Endothelial cell of umbilical vein (primary cell): ENCODE results near the gene PYGO1. TPM values are rescaled to one million over a fixed set of nuclear protein-coding genes. Genes with fewer than 3 reads are reported as not detected.

Source experiments
- Bru-seq: library from RNA; stranded (reverse); fragments of 400-500 nt; gene quantifications from one replicate; lab custom pipeline; 2021; lab: Mats Ljungman, UMichigan
- BruChase-seq, 2 experiments: library from RNA; stranded (reverse); fragments of 400-500 nt; gene quantifications; one replicate each; lab custom pipeline; 2021; lab: Mats Ljungman, UMichigan
- BruUV-seq: library from RNA; stranded (reverse); fragments of 400-500 nt; replicated peaks from 2 replicates; lab custom pipeline; 2021; lab: Mats Ljungman, UMichigan
- CTCF ChIA-PET: fragments of 300-600, 350-600 bp; sonication (Branson Sonifier 250); formaldehyde crosslinking; loops from one replicate; lab custom pipeline; 2021; ENCODE audit warnings: antibody characterized with exemption, inconsistent platforms; lab: Charles Lee
- POLR2A ChIA-PET: fragments of 300-600, 350-600 bp; sonication (Branson Sonifier 250); formaldehyde crosslinking; loops from one replicate; lab custom pipeline; 2021; ENCODE audit warnings: antibody characterized with exemption, inconsistent platforms; lab: Charles Lee
- DNase-seq: peaks from one replicate; pipeline ENCODE4 v3.0.0-alpha.2; 2011; ENCODE audit warnings: low read depth, low spot score
- FAIRE-seq: peaks from 2 replicates; lab custom pipeline; 2011; peaks lifted over from hg19 to GRCh38; lab: Jason Lieb, UNC
- H2AFZ ChIP-seq: 2 replicates; pipeline ENCODE4 v1.6.0; 2012; ENCODE audit warnings: low read depth, low read length, control low read depth, inconsistent platforms
- H3K27ac ChIP-seq: 2 replicates; pipeline ENCODE4 v1.5.1; 2011; ENCODE audit warnings: low read depth, mild to moderate bottlenecking, control low read depth, low read length, moderate library complexity; ENCODE audit not compliant: insufficient read depth
- H3K27me3 ChIP-seq, 2 experiments: 2 replicates each; pipeline versions ENCODE4 v1.6.0 to v1.6.1; 2011; ENCODE audit warnings: low read length in 2 of 2, mixed read lengths in 1 of 2; ENCODE audit not compliant: control insufficient read depth in 2 of 2, insufficient read depth in 2 of 2
- H3K36me3 ChIP-seq, 2 experiments: 2 replicates in 1 of 2; 3 replicates in 1 of 2; pipeline ENCODE4 v1.5.1; 2011; ENCODE audit warnings: low read length in 2 of 2, mild to moderate bottlenecking in 1 of 2, moderate library complexity in 1 of 2; ENCODE audit not compliant: control insufficient read depth in 2 of 2, insufficient read depth in 2 of 2; ENCODE audit errors: extremely low read depth in 1 of 2
- H3K4me1 ChIP-seq: 3 replicates; pipeline ENCODE4 v1.5.1; 2011; ENCODE audit warnings: mild to moderate bottlenecking, low read length; ENCODE audit not compliant: control insufficient read depth, insufficient read depth; ENCODE audit errors: extremely low read depth
- H3K4me2 ChIP-seq: 2 replicates; pipeline ENCODE4 v1.6.1; 2011; ENCODE audit warnings: low read length, control low read depth, mixed read lengths; ENCODE audit not compliant: insufficient read depth
- H3K4me3 ChIP-seq, 3 experiments: fragments of 200-600 bp in 1 of 3; sonication (generic), shearing (Covaris generic) in 1 of 3; replicated peaks in 1 of 3; 2 replicates each; pipeline ENCODE4 v1.5.1; 2011 to 2016; ENCODE audit warnings: control low read depth in 3 of 3, low read length in 3 of 3, mild to moderate bottlenecking in 2 of 3, inconsistent platforms in 1 of 3, low read depth in 1 of 3, moderate library complexity in 1 of 3; ENCODE audit not compliant: insufficient read depth in 1 of 3
- H3K79me2 ChIP-seq: 2 replicates; pipeline ENCODE4 v1.6.0; 2012; ENCODE audit warnings: low read length, inconsistent platforms; ENCODE audit not compliant: control insufficient read depth, insufficient read depth
- H3K9ac ChIP-seq: replicated peaks from 2 replicates; pipeline ENCODE3; 2011; ENCODE audit warnings: low read length, control low read depth; ENCODE audit not compliant: insufficient read depth; ENCODE audit errors: extremely low read depth
- H3K9me1 ChIP-seq: replicated peaks from 3 replicates; pipeline ENCODE4 v1.6.0; 2011; ENCODE audit warnings: mild to moderate bottlenecking, low read length; ENCODE audit not compliant: control insufficient read depth, insufficient read depth; ENCODE audit errors: extremely low read depth
- H3K9me3 ChIP-seq: replicated peaks from 2 replicates; pipeline ENCODE4 v1.5.1; 2012; ENCODE audit warnings: low read length, inconsistent platforms; ENCODE audit not compliant: control insufficient read depth, insufficient read depth
- H4K20me1 ChIP-seq: replicated peaks from 2 replicates; pipeline ENCODE3; 2011; ENCODE audit warnings: mild to moderate bottlenecking, low read length; ENCODE audit not compliant: control insufficient read depth, insufficient read depth; ENCODE audit errors: extremely low read depth
- CTCF ChIP-seq, 2 donors: IDR thresholded peaks; 1 replicate in 1 of 2; 2 replicates in 1 of 2; pipeline ENCODE4 v1.5.1; 2011; ENCODE audit warnings: low read length in 2 of 2, mild to moderate bottlenecking in 2 of 2, moderate library complexity in 2 of 2, control low read depth in 1 of 2, inconsistent platforms in 1 of 2, low read depth in 1 of 2; ENCODE audit not compliant: insufficient read depth in 1 of 2; ENCODE audit errors: extremely low read depth in 1 of 2
- FOS ChIP-seq: IDR thresholded peaks from 2 replicates; pipeline ENCODE4 v1.6.1; 2011; ENCODE audit warnings: mild to moderate bottlenecking, low read length, moderate library complexity, borderline replicate concordance; ENCODE audit not compliant: insufficient read depth
- MAX ChIP-seq: IDR thresholded peaks from 2 replicates; pipeline ENCODE4 v1.6.1; 2011; ENCODE audit not compliant: insufficient read depth, insufficient read length
- POLR2AphosphoS5 ChIP-seq: IDR thresholded peaks from 2 replicates; pipeline ENCODE4 v1.6.1; 2012; ENCODE audit warnings: low read depth, mild to moderate bottlenecking, control low read depth, low read length, moderate library complexity; ENCODE audit not compliant: insufficient read depth
- dilution Hi-C: fragments of 300-500 bp; cut with MboI; formaldehyde crosslinking; loops from one replicate; pipeline ENCODE4 v1.15.0; 2019; ENCODE audit warnings: low sequenced_read_pairs; ENCODE audit not compliant: extremely low pct_ligation_motif_present
- intact Hi-C: fragments of 100-400 bp; cut with micrococcal nuclease; formaldehyde crosslinking; loops from one replicate; pipeline ENCODE4 v1.10.0; 2022
- long read RNA-seq: library from polyadenylated mRNA; stranded (forward); transcript quantifications from one replicate; pipeline ENCODE4 v2.0.0, GENCODE V29; 2021
- polyA minus RNA-seq, 3 experiments: library from RNA; depleted of rRNA, polyadenylated mRNA; stranded (reverse); fragments of >200 nt; gene quantifications; 1 replicate in 1 of 3; 2 replicates in 2 of 3; pipeline ENCODE4 v1.2.3, GENCODE V29; 2011
- polyA plus RNA-seq, 4 experiments: library from polyadenylated mRNA; depleted of rRNA in 3 of 4; stranded (reverse) in 3 of 4; unstranded in 1 of 4; fragments of >200 nt; gene quantifications; 2 replicates each; pipeline versions ENCODE4 v1.2.1 to v1.2.3, GENCODE V29; 2011 to 2012; ENCODE audit warnings: missing spikeins in 1 of 4
- total RNA-seq: library from RNA; stranded (reverse); gene quantifications from 2 replicates; pipeline ENCODE4 v1.2.3, GENCODE V29; 2021

The PYGO1 gene
- total RNA-seq (5.7 and 7.6 TPM in 2 replicates), polyA plus RNA-seq (1.4 and 1.9 TPM in 2 replicates), polyA minus RNA-seq (6.6 and 7.3 TPM in 2 replicates), Bru-seq, nascent RNA (percentile 65 among the genes with signal in this experiment), BruChase-seq, experiment 1, labeled RNA remaining after a 6-hour chase (percentile 67 among the genes with signal in this experiment), BruChase-seq, experiment 2, labeled RNA remaining after a 2-hour chase (percentile 66 among the genes with signal in this experiment)
- 1.7 and 2.0 TPM in 2 replicates for polyA plus RNA-seq (2011; cell fraction: cytosol; rRNA removed)
- 3.8 and 4.0 TPM in 2 replicates for polyA plus RNA-seq (2011; cell fraction: nucleus; rRNA removed)
- 2.9 and 4.2 TPM in 2 replicates for polyA plus RNA-seq (2012)
- polyA minus RNA-seq (2011; cell fraction: cytosol; rRNA and poly(A)+ RNA removed) = not detected
- polyA minus RNA-seq (2011; cell fraction: nucleus; rRNA and poly(A)+ RNA removed) = 3.7 and 5.5 TPM in 2 replicates
- long read RNA-seq, partial matches to known transcripts = 1 of 5 reads
- long read RNA-seq, other reads (novel, unspliced or antisense) = 0 of 5 reads

GRCh38 chr15:55588070-55588814 is at the start of gene PYGO1:
Gene PYGO1 (minus strand): TSS chr15:55588345. CDS start chr15:55587883, 462 bp downstream.
- H3K9ac ChIP-seq = peak within 1 kb of the TSS; percentile 69
- H2AFZ ChIP-seq = peak within 1 kb of the TSS; percentile 96
- peak within 1 kb of the TSS; percentile 13 for H3K27ac ChIP-seq
- H3K9me3 ChIP-seq = no peaks in the 10 kb centered on the region
- dilution Hi-C loops (no loop called here), intact Hi-C loops (loop anchor here (1.0 to 2.0 kb wide), 3 partner anchors 61 to 309 kb away; no protein-coding TSS in a partner anchor)
- H3K9me1 ChIP-seq = no peaks in the 10 kb centered on the region
- DNase-seq (peak; percentile 70), FAIRE-seq (no peak)
- peak within 1 kb of the TSS; percentile 80 for H3K4me2 ChIP-seq
- ChIA-PET CTCF (interaction anchor here (0.7 to 2.0 kb wide), 3 partner anchors 39 to 258 kb away, joined by 3 to 7 read pairs (median 5); no protein-coding TSS in a partner anchor), POLR2A (no interaction called here)
- peaks cover 8% of the 10 kb centered on the region for H3K4me1 ChIP-seq
- H3K27me3 ChIP-seq = no peaks in the 10 kb centered on the region
- BruUV-seq = no TSS peak
- no peaks in the 10 kb centered on the region for H4K20me1 ChIP-seq
- no peaks in the 10 kb centered on the region for H3K79me2 ChIP-seq
- H3K36me3 ChIP-seq = no peaks in the 10 kb centered on the region
- H3K4me3 ChIP-seq = peak within 1 kb of the TSS; percentile 44 to 80 (median 68)
- TF ChIP-seq MAX (no peak), FOS (no peak), POLR2AphosphoS5 (no peak), CTCF (IDR thresholded peaks at IDR 0.05; ENCODE audit: extremely low read depth in 1 of 2, insufficient read depth in 1 of 2, low read depth in 1 of 2, low read length in 2 of 2) (no peak)
